Right lobe of liver (tissue), 4 donors: Measurements from ENCODE around the gene KIRREL3.

Experiments
- POLR2A ChIP-seq: fragments of 450-650 bp; IDR thresholded peaks from one replicate; pipeline ENCODE4 v1.6.1; 2017; ENCODE audit warnings: antibody characterized with exemption, mild to moderate bottlenecking
- TF ChIP-seq, protein P1 (sequence below), 4 donors: fragments of 200-600 bp in 3 of 4; fragments of 450-650 bp in 1 of 4; IDR thresholded peaks; one replicate each; pipeline versions ENCODE4 v1.5.1 to v1.8.0; 2016 to 2022; ENCODE audit warnings: antibody characterized with exemption in 4 of 4, mild to moderate bottlenecking in 2 of 4
- donor health status: DM: no; HTN: no; CAD: no.
- donor health status: DM: no; HTN: no; CAD: no.
- donor health status: DM: no; HTN: yes; CAD: no.

DNA sequence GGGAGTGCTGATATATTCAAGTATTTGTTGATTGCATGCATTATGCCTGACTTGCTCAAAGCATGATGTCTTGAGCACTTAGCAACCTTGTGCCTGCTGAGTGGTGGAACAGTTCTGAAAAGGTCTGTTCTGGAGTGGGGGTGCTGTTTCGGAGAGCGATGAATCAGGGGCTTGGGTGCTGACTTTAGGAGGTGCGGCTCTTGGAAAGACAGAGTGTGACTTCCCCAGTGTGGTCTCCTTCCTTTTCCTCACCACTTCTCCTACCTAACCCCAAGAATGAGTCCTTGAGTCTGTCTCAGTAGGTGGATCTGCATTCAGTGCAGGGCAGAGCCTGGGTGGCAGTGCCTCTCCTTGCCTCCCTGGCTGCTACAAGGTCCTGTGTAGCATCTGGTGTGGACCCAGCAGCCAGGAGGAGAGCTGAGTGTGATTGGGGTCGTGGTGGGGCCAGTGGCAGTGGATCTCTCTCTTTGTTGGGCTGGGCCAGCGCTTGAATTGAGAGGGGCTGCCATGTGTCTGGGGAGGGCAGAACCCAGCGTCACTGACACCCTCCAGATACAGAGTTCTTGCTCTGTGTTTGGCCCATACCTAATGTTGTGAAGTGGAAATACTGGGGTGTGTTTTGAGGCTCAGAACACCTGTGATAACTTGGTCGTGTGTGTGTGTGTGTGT, 609.1 kb downstream of the KIRREL3 start:
- TF ChIP-seq, protein P1, sequence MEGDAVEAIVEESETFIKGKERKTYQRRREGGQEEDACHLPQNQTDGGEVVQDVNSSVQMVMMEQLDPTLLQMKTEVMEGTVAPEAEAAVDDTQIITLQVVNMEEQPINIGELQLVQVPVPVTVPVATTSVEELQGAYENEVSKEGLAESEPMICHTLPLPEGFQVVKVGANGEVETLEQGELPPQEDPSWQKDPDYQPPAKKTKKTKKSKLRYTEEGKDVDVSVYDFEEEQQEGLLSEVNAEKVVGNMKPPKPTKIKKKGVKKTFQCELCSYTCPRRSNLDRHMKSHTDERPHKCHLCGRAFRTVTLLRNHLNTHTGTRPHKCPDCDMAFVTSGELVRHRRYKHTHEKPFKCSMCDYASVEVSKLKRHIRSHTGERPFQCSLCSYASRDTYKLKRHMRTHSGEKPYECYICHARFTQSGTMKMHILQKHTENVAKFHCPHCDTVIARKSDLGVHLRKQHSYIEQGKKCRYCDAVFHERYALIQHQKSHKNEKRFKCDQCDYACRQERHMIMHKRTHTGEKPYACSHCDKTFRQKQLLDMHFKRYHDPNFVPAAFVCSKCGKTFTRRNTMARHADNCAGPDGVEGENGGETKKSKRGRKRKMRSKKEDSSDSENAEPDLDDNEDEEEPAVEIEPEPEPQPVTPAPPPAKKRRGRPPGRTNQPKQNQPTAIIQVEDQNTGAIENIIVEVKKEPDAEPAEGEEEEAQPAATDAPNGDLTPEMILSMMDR (IDR thresholded peaks at IDR 0.05), result no peak
- TF ChIP-seq POLR2A, result no peak
